ENCODE data around the gene PNKD. TPM values are rescaled to one million over a fixed set of nuclear protein-coding genes. Genes with fewer than 3 reads are reported as not detected.

The PNKD gene
- total RNA-seq, 4 donors from 2014 or later: 33.4 to 66.4 (median 49.4) TPM

- DNase-seq (ENCODE audit: low spot score in 2 of 2): no peak
- no peaks in the 10 kb centered on the region for H3K27me3 ChIP-seq
- no peaks in the 10 kb centered on the region for H3K9me3 ChIP-seq
- no peak overlapping the region for H3K4me3 ChIP-seq
- 71% methylated on average over 8 of the region's 8 CpGs for WGBS
- H3K36me3 ChIP-seq: no peaks in the 10 kb centered on the region
- H3K27ac ChIP-seq: no peak overlapping the region
- TF ChIP-seq POLR2AphosphoS5 (IDR thresholded peaks at IDR 0.05) (no peak), CTCF (IDR thresholded peaks at IDR 0.05) (no peak), EP300 (IDR thresholded peaks at IDR 0.05) (no peak)
- H3K4me1 ChIP-seq: peaks cover 33% of the 10 kb centered on the region
These were observed 123.5 kb downstream of the PNKD start for GRCh38 chr2:218393750-218394290.

- Histone ChIP-seq H3K36me3 (no peaks in the 10 kb centered on the region), H3K9me3 (no peaks in the 10 kb centered on the region), H3K4me3 (no peak overlapping the region), H3K27me3 (no peaks in the 10 kb centered on the region), H3K27ac (no peak overlapping the region), H3K4me1 (peaks cover 39% of the 10 kb centered on the region)
- WGBS: 92% methylated on average over 9 of the region's 13 CpGs
- DNase-seq (ENCODE audit: low spot score in 2 of 2): no peak
- TF ChIP-seq CTCF (IDR thresholded peaks at IDR 0.05): no peak
These were observed 124.2 kb downstream of the PNKD start for GRCh38 chr2:218394298-218395089.

- Histone ChIP-seq H3K9me3 (no peaks in the 10 kb centered on the region), H3K27me3 (no peaks in the 10 kb centered on the region), H3K4me3 (no peak overlapping the region), H3K36me3 (no peaks in the 10 kb centered on the region), H3K27ac (no peak overlapping the region), H3K4me1 (peaks cover 39% of the 10 kb centered on the region)
- WGBS: 81% methylated on average over 6 of the region's 6 CpGs
- DNase-seq (ENCODE audit: low spot score in 2 of 2): no peak
- no peak for TF ChIP-seq CTCF (IDR thresholded peaks at IDR 0.05)
- TF ChIP-seq POLR2AphosphoS5 (IDR thresholded peaks at IDR 0.05): no peak
- no peak for TF ChIP-seq EP300 (IDR thresholded peaks at IDR 0.05)
- no peak for TF ChIP-seq POLR2A (IDR thresholded peaks at IDR 0.05)
These were observed 124.7 kb downstream of the PNKD start for GRCh38 chr2:218395090-218395444.

- H3K4me1 ChIP-seq: peaks cover 39% of the 10 kb centered on the region
- TF ChIP-seq POLR2A (IDR thresholded peaks at IDR 0.05): no peak
- TF ChIP-seq CTCF (IDR thresholded peaks at IDR 0.05): no peak
- no peak for TF ChIP-seq EP300 (IDR thresholded peaks at IDR 0.05)
- no peak for TF ChIP-seq POLR2AphosphoS5 (IDR thresholded peaks at IDR 0.05)
- 31% methylated on average over 16 of the region's 16 CpGs for WGBS
- H3K27me3 ChIP-seq: no peaks in the 10 kb centered on the region
- peak overlapping the region; percentile 100 for H3K27ac ChIP-seq
- H3K4me3 ChIP-seq: peak overlapping the region; percentile 96
- H3K9me3 ChIP-seq: no peaks in the 10 kb centered on the region
- no peak for DNase-seq (ENCODE audit: low spot score in 2 of 2)
- no peaks in the 10 kb centered on the region for H3K36me3 ChIP-seq
These were observed 125.1 kb downstream of the PNKD start for GRCh38 chr2:218395456-218395825.

- no peaks in the 10 kb centered on the region for H3K36me3 ChIP-seq
- peaks cover 43% of the 10 kb centered on the region for H3K4me1 ChIP-seq
- H3K27ac ChIP-seq: peak overlapping the region; percentile 100
- no peaks in the 10 kb centered on the region for H3K27me3 ChIP-seq
- TF ChIP-seq POLR2A (IDR thresholded peaks at IDR 0.05) (peak in 1 of 2 donors; percentile 20), POLR2AphosphoS5 (IDR thresholded peaks at IDR 0.05) (peak in 2 of 3 donors; percentile 63 to 86), EP300 (IDR thresholded peaks at IDR 0.05) (no peak), CTCF (IDR thresholded peaks at IDR 0.05) (peak; percentile 90 to 96)
- peak; percentile 95 to 96 for DNase-seq (ENCODE audit: low spot score in 2 of 2)
- no peaks in the 10 kb centered on the region for H3K9me3 ChIP-seq
- H3K4me3 ChIP-seq: peak overlapping the region; percentile 96
- WGBS: 1% methylated on average over 32 of the region's 57 CpGs
These were observed 125.7 kb downstream of the PNKD start for GRCh38 chr2:218395826-218396687.

Data from suprapubic skin (tissue), 4 donors.